ENCODE data around the gene SEPTIN1.

GRCh38 chr16:30368122-30368791 lies 14.1 kb downstream of the SEPTIN1 start:
- TF ChIP-seq CTCF (IDR thresholded peaks at IDR 0.05) (no peak), POLR2AphosphoS5 (IDR thresholded peaks at IDR 0.05) (no peak), POLR2A (IDR thresholded peaks at IDR 0.05; ENCODE audit: low read depth) (no peak), EP300 (IDR thresholded peaks at IDR 0.05) (no peak)

Data from esophagus muscularis mucosa (tissue), 4 donors.